GM12878 (cell line): ENCODE data around the gene SYCN. TPM values are rescaled to one million over a fixed set of nuclear protein-coding genes. Genes with fewer than 3 reads are reported as not detected.

ENCODE experiments used
- ATAC-seq: fragments of 200-7000 bp; cut with Tn5 transposase; 3 replicates; pipeline ENCODE4 v1.9.1; 2020; ENCODE audit warnings: mild to moderate bottlenecking, moderate library complexity
- BruUV-seq: library from RNA; stranded (reverse); fragments of 400-500 nt; replicated peaks from 2 replicates; lab custom pipeline; 2021; lab: Mats Ljungman, UMichigan
- CTCF ChIA-PET: fragments of 300-600 bp; sonication (Branson Sonifier 250); formaldehyde crosslinking; extraction: SDS; loops from one replicate; lab custom pipeline; 2021; ENCODE audit warnings: inconsistent platforms; lab: Yijun Ruan, JAX
- POLR2A ChIA-PET: fragments of 350-600 bp; formaldehyde crosslinking; extraction: SDS; loops from one replicate; lab custom pipeline; 2021; ENCODE audit warnings: inconsistent platforms; lab: Charles Lee
- RAD21 ChIA-PET: fragments of 300-600 bp; sonication (Branson Sonifier 250); formaldehyde crosslinking; loops from one replicate; lab custom pipeline; 2023; ENCODE audit warnings: antibody characterized with exemption; ENCODE audit not compliant: unreplicated experiment; lab: Charles Lee
- SMC1A ChIA-PET: fragments of 300-600 bp; sonication (Branson Sonifier 250); formaldehyde crosslinking; loops from one replicate; lab custom pipeline; 2023; ENCODE audit not compliant: unreplicated experiment, uncharacterized antibody; lab: Charles Lee
- DNase-seq: peaks from one replicate; pipeline ENCODE4 v3.0.0-alpha.2; 2011; ENCODE audit warnings: low read depth, low spot score
- FAIRE-seq: peaks from 3 replicates; lab custom pipeline; 2011; peaks lifted over from hg19 to GRCh38; lab: Jason Lieb, UNC
- H2AFZ ChIP-seq: 2 replicates; pipeline ENCODE4 v1.6.0; 2011; ENCODE audit warnings: low read depth, low read length, control low read depth; ENCODE audit not compliant: control insufficient read depth
- H3K27ac ChIP-seq: 2 replicates; pipeline ENCODE4 v1.5.1; 2011; ENCODE audit warnings: control low read depth; ENCODE audit not compliant: control insufficient read depth, insufficient read depth
- H3K27me3 ChIP-seq, 2 experiments: replicated peaks in 1 of 2; 2 replicates each; pipeline versions ENCODE4 v1.6.0 to v1.6.1; 2011; ENCODE audit warnings: low read length in 1 of 2; ENCODE audit not compliant: control insufficient read depth in 2 of 2, insufficient read depth in 2 of 2
- H3K36me3 ChIP-seq, 2 experiments: 2 replicates each; pipeline ENCODE4 v1.5.1; 2011; ENCODE audit warnings: low read length in 1 of 2; ENCODE audit not compliant: control insufficient read depth in 2 of 2, insufficient read depth in 2 of 2
- H3K4me1 ChIP-seq: 2 replicates; pipeline ENCODE4 v1.6.1; 2011; ENCODE audit warnings: mild to moderate bottlenecking, low read length, moderate library complexity, mixed read lengths; ENCODE audit not compliant: control insufficient read depth, insufficient read depth
- H3K4me2 ChIP-seq: 2 replicates; pipeline ENCODE4 v1.6.0; 2011; ENCODE audit warnings: control low read depth; ENCODE audit not compliant: control insufficient read depth, insufficient read depth
- H3K4me3 ChIP-seq: fragments of 200-600 bp; sonication (generic); 2 replicates; pipeline ENCODE4 v1.5.1; 2016
- H3K79me2 ChIP-seq: 2 replicates; pipeline ENCODE4 v1.6.0; 2011; ENCODE audit warnings: low read length; ENCODE audit not compliant: control insufficient read depth, insufficient read depth
- H3K9ac ChIP-seq: 2 replicates; pipeline ENCODE4 v1.8.0; 2011; ENCODE audit warnings: low read length, control low read depth, mixed read lengths; ENCODE audit not compliant: control insufficient read depth, insufficient read depth
- H3K9me3 ChIP-seq: replicated peaks from 3 replicates; pipeline ENCODE4 v1.5.1; 2011; ENCODE audit warnings: mild to moderate bottlenecking, low read length; ENCODE audit not compliant: control insufficient read depth, insufficient read depth
- H4K20me1 ChIP-seq: 2 replicates; pipeline ENCODE4 v1.6.0; 2011; ENCODE audit not compliant: control insufficient read depth, insufficient read depth
- CHD4 ChIP-seq: fragments of 200-600 bp; sonication (generic); IDR thresholded peaks from 2 replicates; pipeline ENCODE4 v1.6.1; 2016; ENCODE audit warnings: mild to moderate bottlenecking
- DPF2 ChIP-seq: fragments of 450-650 bp; IDR thresholded peaks from 2 replicates; pipeline ENCODE4 v1.6.1; 2017; ENCODE audit warnings: mild to moderate bottlenecking
- KAT2A ChIP-seq: conservative IDR thresholded peaks from 2 replicates; pipeline ENCODE4 v1.6.1; 2011; ENCODE audit warnings: low read depth, low read length; ENCODE audit not compliant: control insufficient read depth
- MEF2B ChIP-seq: fragments of 450-650 bp; IDR thresholded peaks from 2 replicates; pipeline ENCODE4 v1.6.1; 2018; ENCODE audit warnings: mild to moderate bottlenecking, moderate library complexity; ENCODE audit not compliant: partially characterized antibody, poor library complexity, severe bottlenecking
- NRF1 ChIP-seq: conservative IDR thresholded peaks from 2 replicates; pipeline ENCODE4 v1.6.1; 2011; ENCODE audit warnings: mild to moderate bottlenecking, low read depth, low read length, improper control_type of control experiment
- POLR2AphosphoS2 ChIP-seq: IDR thresholded peaks from 2 replicates; pipeline ENCODE4 v1.6.1; 2011; ENCODE audit warnings: low read depth, mild to moderate bottlenecking, low read length, improper control_type of control experiment, moderate library complexity
- SIN3A ChIP-seq: IDR thresholded peaks from 2 replicates; pipeline ENCODE4 v1.6.1; 2012; ENCODE audit warnings: low read depth, low read length, improper control_type of control experiment
- ZNF24 ChIP-seq: fragments of 450-650 bp; IDR thresholded peaks from 2 replicates; pipeline ENCODE4 v1.6.1; 2017; ENCODE audit warnings: antibody characterized with exemption, mild to moderate bottlenecking
- WGBS: methylation state at CpG from one replicate; pipeline ENCODE4 v1.1.6; 2016; ENCODE audit warnings: low lambda C conversion rate; ENCODE audit not compliant: insufficient replicate concordance, insufficient coverage; ENCODE audit errors: missing lambda C conversion rate; 5-methylcytosine and 5-hydroxymethylcytosine counted together
- in situ Hi-C: fragments of 300-500 bp; cut with MboI; formaldehyde crosslinking; loops from 9 replicates; pipeline ENCODE4 v1.14.3; 2018; ENCODE audit warnings: mixed read lengths
- intact Hi-C: fragments of 100-400 bp; cut with micrococcal nuclease; formaldehyde crosslinking; loops from one replicate; pipeline ENCODE4 v1.14.2; 2022; ENCODE audit not compliant: unreplicated experiment
- polyA plus RNA-seq, 11 experiments: library from polyadenylated mRNA; depleted of rRNA in 4 of 11; unstranded in 6 of 11; stranded (reverse) in 5 of 11; fragments of >200 nt; fragmentation: Nextera tagmentation in 4 of 11; fragmentation: Illumina TruSeq in 1 of 11; extraction: Ambion mirVana in 4 of 11; extraction: Trizol in 1 of 11; gene quantifications; 1 replicate in 1 of 11; 2 replicates in 10 of 11; pipeline versions ENCODE4 v1.2.1 to v1.2.3, GENCODE V29; 2011 to 2016; ENCODE audit warnings: inconsistent platforms in 2 of 11, missing spikeins in 2 of 11, low read depth in 1 of 11
- total RNA-seq, 4 experiments: library from RNA; depleted of rRNA in 3 of 4; stranded (reverse); fragments of >200 nt in 3 of 4; fragmentation: Illumina TruSeq in 1 of 4; extraction: Trizol in 1 of 4; gene quantifications; 2 replicates each; pipeline versions ENCODE4 v1.2.1 to v1.2.3, GENCODE V29; 2013 to 2021
- TF ChIP-seq, protein P1 (sequence below): fragments of 450-650 bp; IDR thresholded peaks from 2 replicates; pipeline ENCODE4 v1.6.1; 2017; ENCODE audit warnings: mild to moderate bottlenecking, moderate library complexity
- TF ChIP-seq, protein P2 (sequence below): fragments of 450-650 bp; formaldehyde crosslinking; IDR thresholded peaks from 2 replicates; pipeline ENCODE4 v1.5.0; 2022; ENCODE audit warnings: mild to moderate bottlenecking, missing genetic modification characterization
- TF ChIP-seq, protein P3 (sequence below): fragments of 450-650 bp; IDR thresholded peaks from 2 replicates; pipeline ENCODE4 v1.6.1; 2017; ENCODE audit warnings: low read depth, mild to moderate bottlenecking, moderate library complexity

Gene SYCN
- total and polyA plus RNA-seq, 10 of the 15 experiments (the other 5 are each of a cell fraction or from before 2014, with no cell fraction given) = 0.54 TPM; not detected in 9

DNA sequence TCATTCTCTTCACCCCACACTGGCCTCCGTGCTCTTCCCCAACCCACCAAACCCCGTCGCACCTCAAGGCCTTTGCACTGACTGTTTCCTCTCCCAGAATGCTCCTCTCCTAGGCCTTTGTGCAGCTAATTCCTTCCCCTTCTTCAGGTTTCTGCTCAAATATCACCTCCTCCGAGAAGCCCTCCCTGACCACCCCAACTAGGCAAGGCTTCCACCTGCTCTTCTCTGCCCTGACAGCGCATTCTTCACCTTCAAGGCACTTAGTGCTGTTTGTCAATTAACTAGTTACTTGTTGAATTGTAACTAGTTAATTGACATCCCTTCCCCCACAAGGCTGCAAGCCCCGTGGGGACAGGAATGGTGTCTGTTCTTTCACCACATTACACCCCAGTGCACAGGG is 15.1 kb downstream of the SYCN start (continued):
- no peak for TF ChIP-seq ZNF24

DNA sequence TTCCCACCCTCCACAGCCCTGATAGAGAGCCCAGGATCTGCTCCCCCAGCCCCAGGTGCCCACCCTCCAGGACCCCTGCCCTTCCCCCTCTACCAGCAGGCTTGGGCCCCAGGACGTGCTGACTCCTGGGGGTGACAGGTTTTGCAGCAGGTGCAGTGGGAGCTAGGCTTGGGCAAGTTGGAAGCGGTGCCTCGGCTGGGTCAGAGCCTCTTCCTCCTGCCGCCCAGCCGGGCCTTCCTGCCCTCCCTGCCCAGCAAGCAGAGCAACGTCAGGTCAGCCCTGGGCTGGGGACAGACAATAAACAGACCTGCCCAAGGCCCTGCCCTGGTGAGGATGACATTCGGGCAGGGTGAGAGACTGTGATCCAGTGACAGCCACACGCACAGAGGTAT is 16.5 kb downstream of the SYCN start:
- POLR2A ChIA-PET = no interaction called here

More for the DNA sequence above, 16.5 kb downstream of the SYCN start:
- H2AFZ ChIP-seq = no peak overlapping the region
- DNase-seq (no peak), FAIRE-seq (no peak), ATAC-seq (no peak; the same call in 2 of the 3 replicates)
- no peaks in the 10 kb centered on the region for H3K79me2 ChIP-seq
- ChIA-PET SMC1A (interaction anchor here (2.1 kb wide), 1 partner anchor 65 kb away, joined by 7 read pairs; no protein-coding TSS in a partner anchor), CTCF (interaction anchor here (1.2 to 1.6 kb wide), 3 partner anchors 65 to 84 kb away, joined by 3 to 8 read pairs (median 3); no protein-coding TSS in a partner anchor), RAD21 (interaction anchor here (1.5 kb wide), 1 partner anchor 65 kb away, joined by 5 read pairs; no protein-coding TSS in a partner anchor)
- no TSS peak for BruUV-seq
- no peak overlapping the region for H3K4me2 ChIP-seq
- intact Hi-C loops (loop anchor here (1.0 kb wide), 2 partner anchors 65 to 77 kb away; no protein-coding TSS in a partner anchor), in situ Hi-C loops (no loop called here)
- 27% methylated on average over 7 of the region's 8 CpGs for WGBS
- H3K27me3 ChIP-seq = no peaks in the 10 kb centered on the region
- H3K9ac ChIP-seq = no peak overlapping the region
- no peaks in the 10 kb centered on the region for H3K9me3 ChIP-seq
- TF ChIP-seq MEF2B = no peak
- no peak for TF ChIP-seq POLR2AphosphoS2
- TF ChIP-seq SIN3A = no peak
- TF ChIP-seq NRF1 = no peak
- TF ChIP-seq, protein P1, sequence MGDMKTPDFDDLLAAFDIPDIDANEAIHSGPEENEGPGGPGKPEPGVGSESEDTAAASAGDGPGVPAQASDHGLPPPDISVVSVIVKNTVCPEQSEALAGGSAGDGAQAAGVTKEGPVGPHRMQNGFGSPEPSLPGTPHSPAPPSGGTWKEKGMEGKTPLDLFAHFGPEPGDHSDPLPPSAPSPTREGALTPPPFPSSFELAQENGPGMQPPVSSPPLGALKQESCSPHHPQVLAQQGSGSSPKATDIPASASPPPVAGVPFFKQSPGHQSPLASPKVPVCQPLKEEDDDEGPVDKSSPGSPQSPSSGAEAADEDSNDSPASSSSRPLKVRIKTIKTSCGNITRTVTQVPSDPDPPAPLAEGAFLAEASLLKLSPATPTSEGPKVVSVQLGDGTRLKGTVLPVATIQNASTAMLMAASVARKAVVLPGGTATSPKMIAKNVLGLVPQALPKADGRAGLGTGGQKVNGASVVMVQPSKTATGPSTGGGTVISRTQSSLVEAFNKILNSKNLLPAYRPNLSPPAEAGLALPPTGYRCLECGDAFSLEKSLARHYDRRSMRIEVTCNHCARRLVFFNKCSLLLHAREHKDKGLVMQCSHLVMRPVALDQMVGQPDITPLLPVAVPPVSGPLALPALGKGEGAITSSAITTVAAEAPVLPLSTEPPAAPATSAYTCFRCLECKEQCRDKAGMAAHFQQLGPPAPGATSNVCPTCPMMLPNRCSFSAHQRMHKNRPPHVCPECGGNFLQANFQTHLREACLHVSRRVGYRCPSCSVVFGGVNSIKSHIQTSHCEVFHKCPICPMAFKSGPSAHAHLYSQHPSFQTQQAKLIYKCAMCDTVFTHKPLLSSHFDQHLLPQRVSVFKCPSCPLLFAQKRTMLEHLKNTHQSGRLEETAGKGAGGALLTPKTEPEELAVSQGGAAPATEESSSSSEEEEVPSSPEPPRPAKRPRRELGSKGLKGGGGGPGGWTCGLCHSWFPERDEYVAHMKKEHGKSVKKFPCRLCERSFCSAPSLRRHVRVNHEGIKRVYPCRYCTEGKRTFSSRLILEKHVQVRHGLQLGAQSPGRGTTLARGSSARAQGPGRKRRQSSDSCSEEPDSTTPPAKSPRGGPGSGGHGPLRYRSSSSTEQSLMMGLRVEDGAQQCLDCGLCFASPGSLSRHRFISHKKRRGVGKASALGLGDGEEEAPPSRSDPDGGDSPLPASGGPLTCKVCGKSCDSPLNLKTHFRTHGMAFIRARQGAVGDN = no peak
- TF ChIP-seq, protein P2, sequence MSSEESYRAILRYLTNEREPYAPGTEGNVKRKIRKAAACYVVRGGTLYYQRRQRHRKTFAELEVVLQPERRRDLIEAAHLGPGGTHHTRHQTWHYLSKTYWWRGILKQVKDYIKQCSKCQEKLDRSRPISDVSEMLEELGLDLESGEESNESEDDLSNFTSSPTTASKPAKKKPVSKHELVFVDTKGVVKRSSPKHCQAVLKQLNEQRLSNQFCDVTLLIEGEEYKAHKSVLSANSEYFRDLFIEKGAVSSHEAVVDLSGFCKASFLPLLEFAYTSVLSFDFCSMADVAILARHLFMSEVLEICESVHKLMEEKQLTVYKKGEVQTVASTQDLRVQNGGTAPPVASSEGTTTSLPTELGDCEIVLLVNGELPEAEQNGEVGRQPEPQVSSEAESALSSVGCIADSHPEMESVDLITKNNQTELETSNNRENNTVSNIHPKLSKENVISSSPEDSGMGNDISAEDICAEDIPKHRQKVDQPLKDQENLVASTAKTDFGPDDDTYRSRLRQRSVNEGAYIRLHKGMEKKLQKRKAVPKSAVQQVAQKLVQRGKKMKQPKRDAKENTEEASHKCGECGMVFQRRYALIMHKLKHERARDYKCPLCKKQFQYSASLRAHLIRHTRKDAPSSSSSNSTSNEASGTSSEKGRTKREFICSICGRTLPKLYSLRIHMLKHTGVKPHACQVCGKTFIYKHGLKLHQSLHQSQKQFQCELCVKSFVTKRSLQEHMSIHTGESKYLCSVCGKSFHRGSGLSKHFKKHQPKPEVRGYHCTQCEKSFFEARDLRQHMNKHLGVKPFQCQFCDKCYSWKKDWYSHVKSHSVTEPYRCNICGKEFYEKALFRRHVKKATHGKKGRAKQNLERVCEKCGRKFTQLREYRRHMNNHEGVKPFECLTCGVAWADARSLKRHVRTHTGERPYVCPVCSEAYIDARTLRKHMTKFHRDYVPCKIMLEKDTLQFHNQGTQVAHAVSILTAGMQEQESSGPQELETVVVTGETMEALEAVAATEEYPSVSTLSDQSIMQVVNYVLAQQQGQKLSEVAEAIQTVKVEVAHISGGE = no peak
- no peak for TF ChIP-seq CHD4
- TF ChIP-seq DPF2 = no peak
- TF ChIP-seq, protein P3, sequence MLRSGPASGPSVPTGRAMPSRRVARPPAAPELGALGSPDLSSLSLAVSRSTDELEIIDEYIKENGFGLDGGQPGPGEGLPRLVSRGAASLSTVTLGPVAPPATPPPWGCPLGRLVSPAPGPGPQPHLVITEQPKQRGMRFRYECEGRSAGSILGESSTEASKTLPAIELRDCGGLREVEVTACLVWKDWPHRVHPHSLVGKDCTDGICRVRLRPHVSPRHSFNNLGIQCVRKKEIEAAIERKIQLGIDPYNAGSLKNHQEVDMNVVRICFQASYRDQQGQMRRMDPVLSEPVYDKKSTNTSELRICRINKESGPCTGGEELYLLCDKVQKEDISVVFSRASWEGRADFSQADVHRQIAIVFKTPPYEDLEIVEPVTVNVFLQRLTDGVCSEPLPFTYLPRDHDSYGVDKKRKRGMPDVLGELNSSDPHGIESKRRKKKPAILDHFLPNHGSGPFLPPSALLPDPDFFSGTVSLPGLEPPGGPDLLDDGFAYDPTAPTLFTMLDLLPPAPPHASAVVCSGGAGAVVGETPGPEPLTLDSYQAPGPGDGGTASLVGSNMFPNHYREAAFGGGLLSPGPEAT = no peak
- no peak for TF ChIP-seq KAT2A
- no peaks in the 10 kb centered on the region for H4K20me1 ChIP-seq
- no peaks in the 10 kb centered on the region for H3K4me1 ChIP-seq
- H3K27ac ChIP-seq = no peak overlapping the region
- H3K36me3 ChIP-seq = no peaks in the 10 kb centered on the region
- H3K4me3 ChIP-seq = no peak overlapping the region
